IMR-90 (cell line): ENCODE results near the gene ARHGEF1. TPM values are rescaled to one million over a fixed set of nuclear protein-coding genes. Genes with fewer than 3 reads are reported as not detected.

Source experiments
- ATAC-seq: fragments of 200-7000 bp; cut with Tn5 transposase; 2 replicates; pipeline ENCODE4 v1.9.1; 2020; ENCODE audit warnings: low read depth, mild to moderate bottlenecking, moderate library complexity
- BruUV-seq: library from RNA; stranded (reverse); fragments of 400-500 nt; replicated peaks from 2 replicates; lab custom pipeline; 2021; lab: Mats Ljungman, UMichigan
- CTCF ChIA-PET: fragments of 300-600 bp; formaldehyde crosslinking; extraction: SDS; loops from one replicate; lab custom pipeline; 2021; ENCODE audit warnings: antibody characterized with exemption; lab: Yijun Ruan, JAX
- POLR2A ChIA-PET: fragments of 300-600 bp; sonication (Branson Sonifier 250); formaldehyde crosslinking; loops from one replicate; lab custom pipeline; 2022; ENCODE audit warnings: antibody characterized with exemption; ENCODE audit not compliant: unreplicated experiment; lab: Charles Lee
- DNase-seq: peaks from one replicate; pipeline ENCODE4 v3.0.0; 2013
- H2AFZ ChIP-seq: replicated peaks from 2 replicates; pipeline ENCODE3; 2013; ENCODE audit warnings: low read length, mild to moderate bottlenecking; ENCODE audit not compliant: poor library complexity
- H2AK5ac ChIP-seq: 2 replicates; pipeline ENCODE4 v1.6.1; 2013; ENCODE audit warnings: low read depth, low read length, inconsistent platforms
- H2AK9ac ChIP-seq: replicated peaks from 2 replicates; pipeline ENCODE3; 2013; ENCODE audit warnings: mild to moderate bottlenecking, low read depth, low read length, moderate library complexity; ENCODE audit not compliant: poor library complexity
- H2BK120ac ChIP-seq: 2 replicates; pipeline ENCODE4 v1.6.1; 2013; ENCODE audit warnings: low read depth, low read length, inconsistent platforms
- H2BK15ac ChIP-seq: 3 replicates; pipeline ENCODE4 v1.6.1; 2013; ENCODE audit warnings: low read depth, low read length, inconsistent platforms
- H2BK20ac ChIP-seq: 2 replicates; pipeline ENCODE4 v1.6.1; 2013; ENCODE audit warnings: low read depth, mild to moderate bottlenecking, inconsistent platforms, low read length, moderate library complexity
- H2BK5ac ChIP-seq: 2 replicates; pipeline ENCODE4 v1.6.1; 2013; ENCODE audit warnings: mild to moderate bottlenecking, low read depth, low read length, inconsistent platforms; ENCODE audit not compliant: poor library complexity, severe bottlenecking
- H3K14ac ChIP-seq: replicated peaks from 2 replicates; pipeline ENCODE4 v1.6.1; 2013; ENCODE audit warnings: low read depth, low read length, inconsistent platforms
- H3K18ac ChIP-seq: 2 replicates; pipeline ENCODE4 v1.6.1; 2013; ENCODE audit warnings: low read depth, low read length, control low read depth
- H3K23ac ChIP-seq: 2 replicates; pipeline ENCODE4 v1.6.1; 2013; ENCODE audit warnings: low read depth, low read length, inconsistent platforms
- H3K27ac ChIP-seq: 2 replicates; pipeline ENCODE4 v1.5.1; 2013; ENCODE audit warnings: mild to moderate bottlenecking, control low read depth, low read length; ENCODE audit not compliant: insufficient read depth
- H3K27me3 ChIP-seq: 2 replicates; pipeline ENCODE4 v1.6.1; 2013; ENCODE audit warnings: low read length; ENCODE audit not compliant: control insufficient read depth, insufficient read depth
- H3K36me3 ChIP-seq: 2 replicates; pipeline ENCODE4 v1.6.1; 2013; ENCODE audit warnings: low read length, mixed read lengths; ENCODE audit not compliant: control insufficient read depth, insufficient read depth
- H3K4ac ChIP-seq: 2 replicates; pipeline ENCODE4 v1.6.1; 2013; ENCODE audit warnings: low read depth, low read length, inconsistent platforms
- H3K4me1 ChIP-seq: 2 replicates; pipeline ENCODE4 v1.6.1; 2013; ENCODE audit warnings: low read length, mixed read lengths; ENCODE audit not compliant: control insufficient read depth, insufficient read depth
- H3K4me2 ChIP-seq: 2 replicates; pipeline ENCODE4 v1.6.1; 2013; ENCODE audit warnings: low read depth, mild to moderate bottlenecking, control low read depth, low read length, moderate library complexity
- H3K4me3 ChIP-seq: 2 replicates; pipeline ENCODE4 v1.5.1; 2013; ENCODE audit warnings: low read depth, mild to moderate bottlenecking, control low read depth, low read length, moderate library complexity; ENCODE audit not compliant: insufficient read depth
- H3K56ac ChIP-seq: 2 replicates; pipeline ENCODE4 v1.6.1; 2013; ENCODE audit warnings: low read length, inconsistent platforms; ENCODE audit not compliant: insufficient read depth; ENCODE audit errors: extremely low read depth
- H3K79me1 ChIP-seq, 2 experiments: 2 replicates each; pipeline ENCODE4 v1.6.1; 2013; ENCODE audit warnings: low read length in 2 of 2, inconsistent platforms in 1 of 2, low read depth in 1 of 2
- H3K9ac ChIP-seq: 2 replicates; pipeline ENCODE4 v1.6.1; 2013; ENCODE audit warnings: low read depth, low read length, control low read depth
- H3K9me1 ChIP-seq: 2 replicates; pipeline ENCODE4 v1.6.1; 2013; ENCODE audit warnings: low read length, inconsistent platforms; ENCODE audit not compliant: insufficient read depth
- H3K9me3 ChIP-seq: 2 replicates; pipeline ENCODE4 v1.6.1; 2013; ENCODE audit warnings: low read length; ENCODE audit not compliant: control insufficient read depth, insufficient read depth
- H4K20me1 ChIP-seq: 2 replicates; pipeline ENCODE4 v1.6.1; 2013; ENCODE audit warnings: low read length, inconsistent platforms; ENCODE audit not compliant: insufficient read depth
- H4K5ac ChIP-seq: 2 replicates; pipeline ENCODE4 v1.6.1; 2013; ENCODE audit warnings: mild to moderate bottlenecking, low read depth, low read length, control low read depth
- H4K8ac ChIP-seq, 2 experiments: 2 replicates each; pipeline ENCODE4 v1.6.1; 2013; ENCODE audit warnings: low read depth in 2 of 2, low read length in 2 of 2, control low read depth in 1 of 2, inconsistent platforms in 1 of 2
- H4K91ac ChIP-seq: 2 replicates; pipeline ENCODE4 v1.6.1; 2013; ENCODE audit warnings: low read depth, low read length, inconsistent platforms; ENCODE audit not compliant: insufficient read depth
- BHLHE40 ChIP-seq: fragments of 150-350 bp; IDR thresholded peaks from 2 replicates; pipeline ENCODE4 v1.6.1; 2016; ENCODE audit warnings: mild to moderate bottlenecking, low read depth, low read length
- SMC3 ChIP-seq: fragments of 150-350 bp; IDR thresholded peaks from 2 replicates; pipeline ENCODE4 v1.6.1; 2016; ENCODE audit warnings: low read depth, mild to moderate bottlenecking, antibody characterized with exemption, low read length, moderate library complexity
- WGBS, 2 experiments: methylation state at CpG; one replicate each; pipeline versions ENCODE4 v1.1.5 to v1.1.7; 2013; ENCODE audit warnings: missing lambda C conversion rate in 2 of 2; ENCODE audit not compliant: insufficient read length in 1 of 2; ENCODE audit errors: extremely low coverage in 2 of 2; 5-methylcytosine and 5-hydroxymethylcytosine counted together
- dilution Hi-C: fragments of 300-500 bp; cut with HindIII; formaldehyde crosslinking; loops from one replicate; pipeline ENCODE4 v1.14.3; 2018; ENCODE audit warnings: low sequenced_read_pairs; ENCODE audit not compliant: unreplicated experiment
- in situ Hi-C: fragments of 300-500 bp; cut with MboI; formaldehyde crosslinking; loops from 3 replicates; pipeline ENCODE4 v1.14.3; 2019; ENCODE audit warnings: low sequenced_read_pairs, inconsistent platforms, mixed read lengths
- intact Hi-C: fragments of 100-400 bp; cut with micrococcal nuclease; formaldehyde crosslinking; loops from 2 replicates; pipeline ENCODE4 v1.10.0; 2022
- polyA plus RNA-seq, 3 experiments: library from polyadenylated mRNA; depleted of rRNA; stranded (reverse); fragments of >200 nt; gene quantifications; 2 replicates each; pipeline ENCODE4 v1.2.3, GENCODE V29; 2012; ENCODE audit warnings: low replicate concordance in 1 of 3
- total RNA-seq: library from RNA; depleted of rRNA; stranded (reverse); fragments of >200 nt; gene quantifications from 2 replicates; pipeline ENCODE4 v1.2.3, GENCODE V29; 2012

Gene ARHGEF1
- total and polyA plus RNA-seq, 2 of the 4 experiments (the other 2 are of a cell fraction) = 11.5 to 47.1 TPM

GRCh38 chr19:41859213-41859617, 23.8 kb upstream of the ARHGEF1 start:
- no peak overlapping the region for H4K5ac ChIP-seq
- H3K4ac ChIP-seq = peak overlapping the region; percentile 70
- no TSS peak for BruUV-seq
- H3K56ac ChIP-seq = no peak overlapping the region
- no peak overlapping the region for H2BK20ac ChIP-seq
- peak overlapping the region; percentile 92 for H2AK9ac ChIP-seq
- H3K14ac ChIP-seq = 0 out of 2 replicates have a peak overlapping the region, but pooled peaks have one; percentile 29
- ATAC-seq (no peak), DNase-seq (no peak)
- H2BK120ac ChIP-seq = no peak overlapping the region
- no peaks in the 10 kb centered on the region for H3K9me3 ChIP-seq
- H3K9me1 ChIP-seq = peaks cover 17% of the 10 kb centered on the region
- 3% methylated on average over 6 of the region's 8 CpGs; no CpG with 5 or more reads in 1 of the 2 experiments for WGBS, 2 experiments
- peak overlapping the region; percentile 15; the same call in 1 of the 2 replicates for H3K27ac ChIP-seq
- H3K18ac ChIP-seq = no peak overlapping the region
- TF ChIP-seq SMC3 (0 out of 2 replicates have a peak, but pooled peaks have one; percentile 14), BHLHE40 (no peak)
- H4K91ac ChIP-seq = no peak overlapping the region
- peak overlapping the region; percentile 62 for H3K9ac ChIP-seq
- H3K79me1 ChIP-seq = peaks cover 8 to 38% of the 10 kb centered on the region in 2 experiments; a peak in 3 of 4 replicates
- no peak overlapping the region for H3K23ac ChIP-seq
- ChIA-PET POLR2A (interaction anchor here (0.5 to 0.7 kb wide), 2 partner anchors 107 to 512 kb away, joined by 7 to 17 read pairs; no protein-coding TSS in a partner anchor), CTCF (interaction anchor here (0.7 kb wide), 1 partner anchor 48 kb away, joined by 4 read pairs; no protein-coding TSS in a partner anchor)
- H2BK15ac ChIP-seq = no peak overlapping the region
- H3K4me1 ChIP-seq = peaks cover 10% of the 10 kb centered on the region
- no peak overlapping the region for H2AK5ac ChIP-seq
- peak overlapping the region in 1 of 2 experiments; percentile 78; a peak in 2 of 4 replicates for H4K8ac ChIP-seq
- H4K20me1 ChIP-seq = peaks cover 37% of the 10 kb centered on the region
- H3K4me2 ChIP-seq = peak overlapping the region; percentile 71
- H3K36me3 ChIP-seq = peaks cover 34% of the 10 kb centered on the region
- peak overlapping the region; percentile 10 for H2BK5ac ChIP-seq
- peak overlapping the region; percentile 28 for H3K4me3 ChIP-seq
- H3K27me3 ChIP-seq = peaks cover 10% of the 10 kb centered on the region
- peak overlapping the region; percentile 100 for H2AFZ ChIP-seq
- in situ Hi-C loops (no loop called here), dilution Hi-C loops (no loop called here), intact Hi-C loops (no loop called here)
